ENCODE data around the gene AHRR. TPM values are rescaled to one million over a fixed set of nuclear protein-coding genes. Genes with fewer than 3 reads are reported as not detected.
"Not testable (repeated sequence)": the region's sequence is repeated elsewhere in the genome, so short reads cannot be mapped to it uniquely, and the experiment has no call there.

AHRR gene
- total RNA-seq, 1 donor from 2014 or later, result 8.4 TPM

- ATAC-seq (peak in 1 of 2 donors; percentile 51), DNase-seq (no peak)
- no peak for TF ChIP-seq CTCF (IDR thresholded peaks at IDR 0.05)
- H3K4me3 ChIP-seq, result no peak overlapping the region
- H3K27me3 ChIP-seq (ENCODE audit: low read depth), result no peaks in the 10 kb centered on the region
- intact Hi-C loops (cut with DNase I), result no loop called here
- H3K4me1 ChIP-seq, result no peaks in the 10 kb centered on the region
- H3K9me3 ChIP-seq, result no peaks in the 10 kb centered on the region
- no peak overlapping the region for H3K27ac ChIP-seq
- peaks cover 67% of the 10 kb centered on the region for H3K36me3 ChIP-seq
These were observed 12.7 kb upstream of the AHRR start for GRCh38 chr5:308672-309271.

- intact Hi-C loops (cut with DNase I); H3K9me3 ChIP-seq; H3K27ac ChIP-seq; H3K27me3 ChIP-seq (ENCODE audit: low read depth); H3K4me3 ChIP-seq; ATAC-seq; H3K4me1 ChIP-seq; DNase-seq: not testable (repeated sequence)
- H3K36me3 ChIP-seq, result peaks cover 77% of the 10 kb centered on the region
These were observed 11.7 kb upstream of the AHRR start for GRCh38 chr5:309831-310230.

- DNase-seq (no peak), ATAC-seq (no peak)
- no peaks in the 10 kb centered on the region for H3K9me3 ChIP-seq
- H3K4me1 ChIP-seq, result no peaks in the 10 kb centered on the region
- no peaks in the 10 kb centered on the region for H3K27me3 ChIP-seq (ENCODE audit: low read depth)
- TF ChIP-seq CTCF (IDR thresholded peaks at IDR 0.05), result no peak
- H3K36me3 ChIP-seq, result peaks cover 79% of the 10 kb centered on the region
- intact Hi-C loops (cut with DNase I), result no loop called here
- no peak overlapping the region for H3K4me3 ChIP-seq
- H3K27ac ChIP-seq, result no peak overlapping the region
These were observed 11.0 kb upstream of the AHRR start for GRCh38 chr5:310516-310915.

- DNase-seq, result no peak
- no peak for ATAC-seq
- peaks cover 79% of the 10 kb centered on the region for H3K36me3 ChIP-seq
- H3K27ac ChIP-seq, result no peak overlapping the region
- H3K27me3 ChIP-seq (ENCODE audit: low read depth), result no peaks in the 10 kb centered on the region
- H3K9me3 ChIP-seq, result no peaks in the 10 kb centered on the region
- intact Hi-C loops (cut with DNase I), result no loop called here
- no peaks in the 10 kb centered on the region for H3K4me1 ChIP-seq
- H3K4me3 ChIP-seq, result no peak overlapping the region
- TF ChIP-seq CTCF (IDR thresholded peaks at IDR 0.05), result no peak
These were observed 10.5 kb upstream of the AHRR start for GRCh38 chr5:310941-311434.

- Histone ChIP-seq H3K27ac (no peak overlapping the region), H3K4me3 (no peak overlapping the region), H3K9me3 (no peaks in the 10 kb centered on the region), H3K27me3 (ENCODE audit: low read depth) (no peaks in the 10 kb centered on the region), H3K4me1 (no peaks in the 10 kb centered on the region), H3K36me3 (peaks cover 77% of the 10 kb centered on the region)
- ATAC-seq, result no peak
- intact Hi-C loops (cut with DNase I), result no loop called here
- TF ChIP-seq CTCF (IDR thresholded peaks at IDR 0.05), result no peak
- DNase-seq, result no peak
These were observed 9.6 kb upstream of the AHRR start for GRCh38 chr5:311963-312362.

- ATAC-seq, result no peak
- Histone ChIP-seq H3K36me3 (peaks cover 68% of the 10 kb centered on the region), H3K4me3 (no peak overlapping the region), H3K27me3 (ENCODE audit: low read depth) (no peaks in the 10 kb centered on the region), H3K4me1 (no peaks in the 10 kb centered on the region), H3K9me3 (no peaks in the 10 kb centered on the region), H3K27ac (no peak overlapping the region)
- DNase-seq, result no peak
- no peak for TF ChIP-seq CTCF (IDR thresholded peaks at IDR 0.05)
- intact Hi-C loops (cut with DNase I), result no loop called here
These were observed 8.7 kb upstream of the AHRR start for GRCh38 chr5:312845-313244.

Data from lower lobe of right lung (tissue), 2 donors.